PC-9 (cell line): Measurements from ENCODE around the gene RBMS3. TPM values are rescaled to one million over a fixed set of nuclear protein-coding genes. Genes with fewer than 3 reads are reported as not detected.

Source experiments
- BruUV-seq: library from RNA; stranded (reverse); fragments of 400-500 nt; replicated peaks from 2 replicates; lab custom pipeline; 2021; lab: Mats Ljungman, UMichigan
- CTCF ChIA-PET: fragments of 300-600 bp; sonication (Branson Sonifier 250); formaldehyde crosslinking; loops from one replicate; lab custom pipeline; 2022; ENCODE audit warnings: antibody characterized with exemption; lab: Charles Lee
- POLR2A ChIA-PET: fragments of 300-600 bp; sonication (Branson Sonifier 250); formaldehyde crosslinking; loops from one replicate; lab custom pipeline; 2022; ENCODE audit warnings: antibody characterized with exemption; ENCODE audit not compliant: unreplicated experiment; lab: Charles Lee
- DNase-seq, 2 experiments: peaks; one replicate each; pipeline versions ENCODE4 v3.0.0 to v3.0.0-alpha.2; 2015 to 2022; ENCODE audit warnings: mixed read lengths in 1 of 2
- H2AFZ ChIP-seq: fragments of 200-600 bp; sonication (generic); 2 replicates; pipeline ENCODE4 v1.8.1; 2017; ENCODE audit warnings: antibody characterized with exemption
- H3F3A ChIP-seq: fragments of 200-600 bp; sonication (generic); 2 replicates; pipeline ENCODE4 v1.8.1; 2017; ENCODE audit warnings: antibody characterized with exemption, mild to moderate bottlenecking, low read depth; ENCODE audit not compliant: insufficient read depth
- H3K27ac ChIP-seq: fragments of 200-600 bp; sonication (generic); 2 replicates; pipeline ENCODE4 v1.6.1; 2016; ENCODE audit warnings: mixed run types
- H3K27me3 ChIP-seq: fragments of 200-600 bp; sonication (generic); 2 replicates; pipeline ENCODE4 v1.6.1; 2016; ENCODE audit warnings: low read depth, mixed run types; ENCODE audit not compliant: insufficient read depth
- H3K36me3 ChIP-seq: fragments of 200-600 bp; sonication (generic); 2 replicates; pipeline ENCODE4 v1.6.1; 2016; ENCODE audit warnings: low read depth, mixed run types
- H3K4me1 ChIP-seq: fragments of 200-600 bp; sonication (generic); replicated peaks from 2 replicates; pipeline ENCODE4 v1.6.1; 2016; ENCODE audit warnings: mixed run types; ENCODE audit not compliant: insufficient read depth
- H3K4me2 ChIP-seq: fragments of 200-600 bp; sonication (generic); 2 replicates; pipeline ENCODE4 v1.6.1; 2017; ENCODE audit warnings: mixed run types
- H3K4me3 ChIP-seq: fragments of 200-600 bp; sonication (generic); 2 replicates; pipeline ENCODE4 v1.6.1; 2016; ENCODE audit warnings: mixed run types
- H3K79me2 ChIP-seq: fragments of 200-600 bp; sonication (generic); 2 replicates; pipeline ENCODE4 v1.6.1; 2017; ENCODE audit warnings: low read depth, mixed run types
- H3K9me2 ChIP-seq: fragments of 200-600 bp; sonication (generic); 2 replicates; pipeline ENCODE4 v1.8.1; 2017; ENCODE audit warnings: mild to moderate bottlenecking; ENCODE audit not compliant: insufficient read depth
- H3K9me3 ChIP-seq: fragments of 200-600 bp; sonication (generic); 2 replicates; pipeline ENCODE4 v1.8.1; 2016; ENCODE audit warnings: low read depth; ENCODE audit not compliant: insufficient read depth
- H4K20me1 ChIP-seq: fragments of 200-600 bp; sonication (generic); 2 replicates; pipeline ENCODE4 v1.8.1; 2017; ENCODE audit not compliant: insufficient read depth
- CTCF ChIP-seq: fragments of 200-600 bp; sonication (generic); conservative IDR thresholded peaks from 2 replicates; pipeline ENCODE4 v1.6.1; 2017; ENCODE audit warnings: mixed run types, antibody characterized with exemption, mild to moderate bottlenecking, moderate library complexity
- EZH2 ChIP-seq: fragments of 200-600 bp; sonication (generic); IDR thresholded peaks from 2 replicates; pipeline ENCODE4 v1.8.0; 2017; ENCODE audit warnings: antibody characterized with exemption, low read depth
- intact Hi-C: fragments of 100-400 bp; cut with micrococcal nuclease; formaldehyde crosslinking; loops from one replicate; pipeline ENCODE4 v1.10.0; 2022; ENCODE audit not compliant: unreplicated experiment
- total RNA-seq: library from RNA; stranded (reverse); gene quantifications from 2 replicates; pipeline ENCODE4 v1.2.3, GENCODE V29; 2021

Gene RBMS3
- total RNA-seq, 1 experiment from 2014 or later = 3.5 TPM

- BruUV-seq = no TSS peak
- ChIA-PET POLR2A (no interaction called here), CTCF (no interaction called here)
- no peak for DNase-seq
- Histone ChIP-seq H3K4me3 (no peak overlapping the region), H3K9me2 (no peaks in the 10 kb centered on the region), H3K36me3 (no peaks in the 10 kb centered on the region), H2AFZ (no peak overlapping the region), H4K20me1 (no peaks in the 10 kb centered on the region), H3K9me3 (no peaks in the 10 kb centered on the region), H3K27me3 (no peaks in the 10 kb centered on the region), H3K4me2 (no peak overlapping the region), H3K4me1 (no peaks in the 10 kb centered on the region), H3K27ac (no peak overlapping the region), H3F3A (no peaks in the 10 kb centered on the region), H3K79me2 (no peaks in the 10 kb centered on the region)
- TF ChIP-seq EZH2 (no peak), CTCF (no peak)
- intact Hi-C loops = no loop called here
Measured at GRCh38 chr3:29410220-29410619, 129.3 kb downstream of the RBMS3 start.

GRCh38 chr3:29410660-29411405, 130.0 kb downstream of the RBMS3 start:
- ChIA-PET POLR2A (no interaction called here), CTCF (no interaction called here)
- Histone ChIP-seq H3K4me3 (no peak overlapping the region), H3F3A (no peaks in the 10 kb centered on the region), H3K27ac (no peak overlapping the region), H3K79me2 (no peaks in the 10 kb centered on the region), H3K9me3 (no peaks in the 10 kb centered on the region), H2AFZ (no peak overlapping the region), H3K36me3 (no peaks in the 10 kb centered on the region), H3K4me2 (no peak overlapping the region), H3K4me1 (no peaks in the 10 kb centered on the region), H3K27me3 (no peaks in the 10 kb centered on the region), H3K9me2 (no peaks in the 10 kb centered on the region), H4K20me1 (no peaks in the 10 kb centered on the region)
- intact Hi-C loops = no loop called here
- TF ChIP-seq CTCF = no peak
- TF ChIP-seq EZH2 = no peak
- no TSS peak for BruUV-seq
- DNase-seq = no peak

GRCh38 chr3:29412110-29412509, 131.2 kb downstream of the RBMS3 start:
- intact Hi-C loops = no loop called here
- Histone ChIP-seq H3K4me1 (no peaks in the 10 kb centered on the region), H3K4me3 (no peak overlapping the region), H3K9me3 (no peaks in the 10 kb centered on the region), H3K9me2 (no peaks in the 10 kb centered on the region), H3K27ac (no peak overlapping the region), H3K4me2 (no peak overlapping the region), H2AFZ (no peak overlapping the region), H3K27me3 (no peaks in the 10 kb centered on the region), H4K20me1 (no peaks in the 10 kb centered on the region), H3K36me3 (no peaks in the 10 kb centered on the region), H3F3A (no peaks in the 10 kb centered on the region), H3K79me2 (no peaks in the 10 kb centered on the region)
- POLR2A ChIA-PET = no interaction called here
- TF ChIP-seq EZH2 (no peak), CTCF (no peak)
- no peak for DNase-seq
- CTCF ChIA-PET = no interaction called here
- BruUV-seq = no TSS peak
